ENCODE measurements around the gene USP31.

DNA sequence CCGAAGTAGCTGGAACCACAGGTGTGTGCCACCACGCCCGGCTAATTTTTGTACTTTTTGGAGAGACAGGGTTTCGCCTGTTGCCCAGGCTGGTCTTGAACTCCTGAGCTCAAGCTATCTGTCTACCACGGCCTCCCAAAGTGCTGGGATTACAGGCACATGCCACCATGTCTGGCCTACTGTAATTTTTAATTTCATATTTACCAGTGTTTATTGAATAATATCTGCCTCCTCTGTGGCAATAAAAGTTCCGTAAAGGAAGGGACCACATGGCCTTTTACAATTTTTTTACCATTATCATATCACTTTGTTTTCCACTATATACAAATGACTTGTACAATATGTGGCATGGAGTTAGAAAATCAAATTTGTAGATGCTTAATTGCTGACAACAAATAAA is 7.8 kb downstream of the USP31 start:
- no peak for TF ChIP-seq POLR2A (IDR thresholded peaks at IDR 0.05; ENCODE audit: insufficient read depth in 1 of 2, low read depth in 2 of 2, low read length in 2 of 2)
- no peak for TF ChIP-seq MIER2 (CRISPR knock-in tag; IDR thresholded peaks at IDR 0.05)
- TF ChIP-seq SMAD1 (CRISPR knock-in tag; IDR thresholded peaks at IDR 0.05; ENCODE audit: borderline replicate concordance, low read depth): no peak
- no peak for TF ChIP-seq ZNF567 (CRISPR knock-in tag; IDR thresholded peaks at IDR 0.05; ENCODE audit: borderline replicate concordance)
- TF ChIP-seq ZNF10 (CRISPR knock-in tag; IDR thresholded peaks at IDR 0.05; ENCODE audit: borderline replicate concordance, low read depth): no peak
- no peak for TF ChIP-seq PRDM4 (CRISPR knock-in tag; IDR thresholded peaks at IDR 0.05; ENCODE audit: borderline replicate concordance)
- TF ChIP-seq SRF (IDR thresholded peaks at IDR 0.05; ENCODE audit: low read depth, low read length): no peak

Data from HepG2 (cell line).